ENCODE measurements around the gene KBTBD13.
"Not testable (repeated sequence)": the region's sequence is repeated elsewhere in the genome, so short reads cannot be mapped to it uniquely, and the experiment has no call there.

DNA sequence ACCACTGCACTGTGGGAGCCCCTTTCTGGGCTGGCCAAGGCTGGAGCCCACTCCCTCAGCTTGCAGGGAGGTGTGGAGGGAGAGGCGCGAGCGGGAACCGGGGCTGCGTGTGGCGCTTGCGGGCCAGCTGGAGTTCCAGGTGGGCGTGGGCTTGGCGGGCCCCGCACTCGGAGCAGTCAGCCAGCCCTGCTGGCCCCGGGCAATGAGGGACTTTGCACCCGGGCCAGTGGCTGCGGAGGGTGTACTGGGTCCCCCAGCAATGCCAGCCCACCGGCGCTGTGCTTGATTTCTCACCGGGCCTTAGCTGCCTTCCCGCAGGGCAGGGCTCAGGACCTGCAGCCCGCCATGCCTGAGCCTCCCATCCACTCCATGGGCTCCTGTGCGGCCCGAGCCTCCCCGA lies 1.6 kb upstream of the KBTBD13 start:
- TF ChIP-seq, protein P1, sequence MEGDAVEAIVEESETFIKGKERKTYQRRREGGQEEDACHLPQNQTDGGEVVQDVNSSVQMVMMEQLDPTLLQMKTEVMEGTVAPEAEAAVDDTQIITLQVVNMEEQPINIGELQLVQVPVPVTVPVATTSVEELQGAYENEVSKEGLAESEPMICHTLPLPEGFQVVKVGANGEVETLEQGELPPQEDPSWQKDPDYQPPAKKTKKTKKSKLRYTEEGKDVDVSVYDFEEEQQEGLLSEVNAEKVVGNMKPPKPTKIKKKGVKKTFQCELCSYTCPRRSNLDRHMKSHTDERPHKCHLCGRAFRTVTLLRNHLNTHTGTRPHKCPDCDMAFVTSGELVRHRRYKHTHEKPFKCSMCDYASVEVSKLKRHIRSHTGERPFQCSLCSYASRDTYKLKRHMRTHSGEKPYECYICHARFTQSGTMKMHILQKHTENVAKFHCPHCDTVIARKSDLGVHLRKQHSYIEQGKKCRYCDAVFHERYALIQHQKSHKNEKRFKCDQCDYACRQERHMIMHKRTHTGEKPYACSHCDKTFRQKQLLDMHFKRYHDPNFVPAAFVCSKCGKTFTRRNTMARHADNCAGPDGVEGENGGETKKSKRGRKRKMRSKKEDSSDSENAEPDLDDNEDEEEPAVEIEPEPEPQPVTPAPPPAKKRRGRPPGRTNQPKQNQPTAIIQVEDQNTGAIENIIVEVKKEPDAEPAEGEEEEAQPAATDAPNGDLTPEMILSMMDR (conservative IDR thresholded peaks at IDR 0.05; ENCODE audit: low read depth, low read length): not testable (repeated sequence)
- not testable (repeated sequence) for TF ChIP-seq EZH2 (IDR thresholded peaks at IDR 0.05; ENCODE audit: low read length, unreplicated experiment); EZH2phosphoT487 (IDR thresholded peaks at IDR 0.05; ENCODE audit: borderline replicate concordance, low read length)
